ENCODE measurements around the gene SYDE2.
A peak's percentile ranks its signal among the peaks of the same experiment; 100 is the strongest.

DNA sequence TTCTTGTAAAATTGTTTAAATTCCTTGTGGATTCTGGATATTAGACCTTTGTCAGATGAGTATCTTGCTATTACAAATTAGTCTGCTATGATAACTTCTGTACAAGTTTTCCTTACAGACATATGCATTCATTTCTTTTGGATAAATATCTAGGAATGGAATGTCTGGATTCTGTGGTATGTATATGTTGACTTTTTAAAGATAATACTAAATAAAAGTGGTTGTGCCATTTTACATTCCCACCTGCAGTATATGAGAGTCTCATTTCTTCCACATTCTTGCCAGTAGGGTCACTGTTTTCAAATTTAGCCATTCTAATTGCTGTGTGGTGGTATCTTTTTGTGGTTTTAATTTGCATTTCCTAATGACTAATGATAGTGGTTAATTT is 53.9 kb downstream of the SYDE2 start:
- peak; percentile 22; the same call in 1 of the 2 replicates for TF ChIP-seq CTCF (conservative IDR thresholded peaks at IDR 0.05; ENCODE audit: low read depth, low read length)
- no peak for TF ChIP-seq EZH2 (IDR thresholded peaks at IDR 0.05; ENCODE audit: borderline replicate concordance, low read depth, low read length, poor library complexity, severe bottlenecking)

Data from A673 (cell line).